HG03469 (cell line): Measurements from ENCODE around the gene GRIA4.
"Not testable (repeated sequence)": the region's sequence is repeated elsewhere in the genome, so short reads cannot be mapped to it uniquely, and the experiment has no call there.

Source experiments
- ATAC-seq: cut with Tn5 transposase; IDR thresholded peaks from one replicate; pipeline ENCODE4 v1.9.1; 2021; ENCODE audit warnings: mild to moderate bottlenecking, moderate library complexity, moderate number of reproducible peaks; ENCODE audit not compliant: unreplicated experiment

Gene GRIA4

DNA sequence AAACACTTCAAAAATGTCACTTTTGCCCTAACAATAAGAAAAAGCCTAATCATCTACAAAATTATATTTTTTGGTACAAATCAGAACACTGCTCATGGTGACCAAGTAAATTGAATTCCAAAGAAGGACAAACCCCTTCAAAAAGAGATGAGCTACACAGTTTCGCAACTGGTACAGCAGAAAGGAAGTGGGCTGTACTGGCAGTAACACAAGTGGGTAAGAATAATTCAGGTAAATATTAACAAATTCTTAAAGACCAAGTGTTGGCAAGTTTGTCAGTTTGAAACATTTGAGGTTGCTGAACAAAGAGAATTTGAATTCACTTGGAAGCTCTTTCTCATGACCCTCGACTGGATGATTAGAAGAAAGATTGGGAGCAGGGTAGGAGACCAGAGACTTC lies 376.7 kb downstream of the GRIA4 start:
- ATAC-seq, result no peak

DNA sequence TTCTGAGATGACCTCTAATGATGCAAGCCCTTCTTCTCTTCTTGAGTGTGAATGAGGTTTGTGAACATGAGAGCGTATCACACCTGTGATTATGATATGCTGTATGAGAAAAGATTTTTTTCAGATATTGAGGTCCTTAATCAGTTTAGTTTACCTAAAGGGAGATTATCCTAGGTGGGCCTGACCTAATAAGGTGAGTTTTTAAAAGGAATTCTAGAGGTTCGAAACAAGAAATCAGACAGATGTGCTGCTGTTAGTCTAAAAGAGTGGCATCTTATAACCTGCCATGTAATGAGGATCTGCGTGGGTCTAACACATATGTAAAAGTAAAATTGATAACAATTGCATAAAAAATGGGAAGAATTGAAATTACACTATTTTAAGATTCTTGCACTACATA lies 378.3 kb downstream of the GRIA4 start:
- ATAC-seq, result no peak

DNA sequence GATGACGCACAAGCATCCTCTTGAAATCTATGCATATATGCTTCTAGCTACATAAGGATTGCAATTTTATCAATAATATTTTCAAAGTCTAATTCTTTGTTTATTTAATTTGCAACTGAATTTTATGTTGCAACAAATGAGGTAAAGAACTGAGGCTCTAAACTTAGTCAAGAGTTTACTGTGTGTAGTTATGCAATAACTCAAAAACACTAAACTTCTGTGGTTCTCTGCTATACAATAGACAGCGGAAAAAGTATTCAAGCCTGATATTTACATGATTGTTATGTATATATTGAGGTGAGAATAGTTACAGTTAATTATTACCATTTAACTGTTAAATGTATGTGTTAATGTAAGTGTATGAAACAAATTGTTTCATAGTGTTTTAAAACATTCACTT lies 379.3 kb downstream of the GRIA4 start:
- ATAC-seq, result no peak

DNA sequence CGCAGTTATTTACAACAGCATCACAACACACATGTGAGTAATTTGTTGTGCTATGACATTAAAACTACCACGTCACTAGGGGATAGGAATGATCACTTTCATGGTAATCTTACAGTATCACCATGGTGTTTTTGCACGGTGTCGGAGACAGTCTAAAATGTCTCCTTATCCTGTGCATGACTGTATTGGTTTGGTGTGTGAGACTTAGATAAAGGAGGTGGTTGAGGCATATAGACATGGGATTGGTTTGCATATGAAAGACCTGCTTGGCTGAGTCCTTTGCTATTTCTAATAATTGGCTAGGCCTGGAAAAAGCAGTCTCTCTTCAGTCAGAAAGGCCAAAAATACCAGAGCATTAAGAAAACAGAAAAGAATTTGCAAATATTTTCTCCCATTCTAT lies 382.0 kb downstream of the GRIA4 start:
- ATAC-seq, result no peak

DNA sequence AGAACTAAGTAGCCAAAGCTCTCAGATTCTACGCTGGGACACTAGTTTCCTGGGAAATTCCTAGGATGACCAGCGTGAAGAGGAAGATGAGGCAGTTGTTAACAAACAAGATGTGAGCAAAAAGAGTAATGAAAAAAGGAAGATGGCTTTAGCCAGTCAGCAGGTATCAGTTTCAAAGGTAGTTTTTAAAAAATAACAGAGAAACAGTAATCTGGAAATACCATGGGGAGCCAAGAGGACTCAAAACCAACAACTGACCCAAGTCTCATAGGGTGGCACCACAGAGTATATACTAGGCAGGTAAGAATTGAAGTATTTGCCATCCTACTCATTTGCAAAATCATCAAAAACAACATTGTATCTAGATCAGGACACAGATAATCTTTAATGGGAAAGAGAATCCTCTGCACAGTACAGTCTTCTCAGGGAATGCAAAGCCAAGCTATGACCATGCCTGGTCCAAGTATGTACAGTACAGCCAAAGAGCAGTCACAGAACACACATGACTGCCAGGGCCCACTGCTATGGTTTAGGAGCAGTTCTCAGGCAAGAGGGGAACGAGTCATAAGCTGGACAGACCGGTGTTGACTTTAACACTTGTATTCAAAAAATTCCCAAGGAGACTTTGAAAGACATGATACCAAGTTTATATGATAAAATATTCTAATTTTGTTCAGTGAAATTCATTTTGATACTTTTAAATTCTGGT lies 391.6 kb downstream of the GRIA4 start:
- ATAC-seq, result no peak

DNA sequence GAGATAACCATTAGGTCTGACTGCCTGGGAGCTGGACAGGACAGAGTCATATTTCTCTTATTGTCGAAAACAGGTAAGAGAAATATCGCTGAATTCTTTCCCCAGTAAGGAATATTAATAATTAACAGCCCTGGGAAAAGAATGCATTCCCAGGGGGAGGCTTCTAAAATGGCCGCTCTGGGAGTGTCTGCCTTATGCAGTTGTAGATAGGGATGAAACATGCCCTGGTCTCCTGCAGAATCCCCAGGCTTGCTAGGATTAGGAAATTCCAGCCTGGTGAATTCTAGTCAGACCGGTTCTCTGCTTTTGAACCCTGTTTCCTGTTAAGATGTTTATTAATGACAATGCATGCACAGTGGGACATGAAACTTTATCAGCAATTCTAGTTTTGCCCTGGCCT lies 393.2 kb downstream of the GRIA4 start:
- ATAC-seq, result not testable (repeated sequence)

DNA sequence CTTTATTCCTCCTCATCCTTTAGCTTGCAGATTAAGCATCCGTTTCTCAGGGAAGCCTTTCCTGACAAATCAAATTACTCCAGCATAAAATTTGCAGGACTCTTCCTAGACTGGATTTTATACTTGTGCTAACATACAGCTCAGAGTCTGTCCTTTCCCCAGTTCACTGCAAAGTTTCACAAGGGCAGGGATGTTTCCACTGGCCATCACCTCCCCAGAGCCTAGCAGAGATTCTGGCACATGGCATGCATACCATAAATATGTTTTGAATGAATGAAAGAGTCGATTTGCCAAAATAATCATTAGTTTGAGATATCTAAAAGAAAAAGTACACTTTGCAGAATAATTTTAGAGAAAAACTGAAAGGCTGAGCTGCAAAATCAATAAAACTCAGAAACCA lies 401.6 kb downstream of the GRIA4 start:
- no peak for ATAC-seq

DNA sequence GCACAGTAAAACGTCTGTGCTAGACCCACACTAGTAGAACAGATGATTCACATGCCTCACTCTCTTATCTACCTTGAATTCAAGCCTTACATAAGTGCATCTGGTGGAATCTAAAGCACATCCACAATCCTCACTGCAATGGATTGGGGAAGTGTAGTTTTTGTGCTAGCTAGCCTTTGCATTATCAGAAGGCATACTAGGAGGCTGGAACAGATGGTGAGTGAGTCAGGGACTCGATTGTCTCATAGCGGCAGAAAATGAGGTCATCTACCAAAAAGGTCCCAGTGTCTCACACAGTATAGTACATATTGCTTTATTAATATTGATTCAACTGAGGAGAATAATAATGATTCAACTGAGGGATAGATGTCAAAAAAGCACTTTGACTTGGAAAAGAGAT lies 402.9 kb downstream of the GRIA4 start:
- no peak for ATAC-seq

DNA sequence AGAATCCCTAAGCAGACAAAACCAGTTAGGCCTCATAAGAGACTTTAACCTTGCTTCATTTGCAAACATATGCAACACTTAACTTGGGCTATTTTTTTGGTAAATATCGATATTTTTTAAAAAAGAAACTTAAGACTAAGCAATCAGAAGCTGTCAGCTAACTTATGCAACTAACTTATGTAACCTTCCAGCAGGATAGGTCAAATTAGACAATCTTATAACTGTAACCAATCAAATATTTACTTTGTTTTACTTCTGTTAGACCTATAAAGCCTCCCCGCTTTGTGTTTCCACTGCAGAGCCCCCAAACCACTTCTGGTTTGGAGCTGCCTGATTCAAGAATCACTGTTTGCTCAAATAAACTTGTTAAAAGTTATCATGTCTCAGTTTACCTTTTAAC lies 404.2 kb downstream of the GRIA4 start:
- ATAC-seq, result no peak

DNA sequence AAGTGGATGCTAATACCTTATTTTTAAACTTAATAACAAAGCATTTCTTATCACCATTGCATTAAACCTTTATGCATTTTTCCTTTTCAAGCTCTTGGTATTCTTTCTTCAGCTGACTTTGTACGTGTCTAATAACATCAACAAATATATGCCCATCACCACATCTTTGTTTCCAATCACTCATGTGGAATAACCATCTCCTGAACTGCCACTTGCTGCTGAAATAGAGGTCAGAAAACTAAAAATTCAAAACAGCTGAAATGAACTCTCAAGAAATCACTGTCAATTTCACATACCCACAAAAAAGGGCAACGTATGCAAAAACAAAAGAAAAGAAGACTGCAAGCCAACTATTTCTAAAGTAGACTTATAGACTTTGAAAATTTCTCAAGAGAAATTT lies 404.7 kb downstream of the GRIA4 start:
- no peak for ATAC-seq

DNA sequence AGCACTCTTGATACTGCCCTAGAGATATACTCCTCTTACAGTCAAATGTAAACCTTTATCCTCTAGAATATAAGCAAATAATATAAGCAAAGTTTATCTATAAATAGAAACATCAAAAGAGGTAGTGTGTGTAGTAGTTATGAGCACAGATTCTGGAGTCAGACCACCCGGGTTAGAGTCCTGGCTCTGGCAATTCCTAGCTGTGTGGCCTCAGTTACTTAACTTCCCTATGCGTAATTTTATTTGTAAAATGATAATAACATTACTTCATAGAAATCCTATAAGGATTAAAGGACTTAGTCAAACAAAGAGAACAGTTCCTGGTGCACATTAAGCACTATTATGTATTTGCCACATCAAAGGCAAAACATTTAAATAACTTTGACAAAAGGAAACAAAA lies 405.2 kb downstream of the GRIA4 start:
- no peak for ATAC-seq

DNA sequence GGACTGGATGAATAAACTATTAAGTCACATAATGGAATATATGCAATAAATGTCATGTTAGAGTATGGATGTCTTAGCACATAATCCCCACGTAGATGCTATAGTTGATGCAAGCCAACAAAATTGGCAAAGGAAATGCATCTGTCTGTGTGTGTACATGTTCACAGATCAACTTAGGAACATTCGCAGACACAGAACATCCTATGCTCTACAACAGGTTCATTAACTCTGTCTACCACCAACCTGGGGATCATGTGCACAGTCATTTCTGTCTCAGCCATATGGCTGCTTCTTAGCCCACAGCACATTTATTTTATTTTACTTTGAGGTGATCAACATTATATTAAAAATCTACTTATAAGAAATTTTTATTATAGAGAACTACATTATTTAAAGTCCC lies 407.2 kb downstream of the GRIA4 start:
- ATAC-seq, result no peak

DNA sequence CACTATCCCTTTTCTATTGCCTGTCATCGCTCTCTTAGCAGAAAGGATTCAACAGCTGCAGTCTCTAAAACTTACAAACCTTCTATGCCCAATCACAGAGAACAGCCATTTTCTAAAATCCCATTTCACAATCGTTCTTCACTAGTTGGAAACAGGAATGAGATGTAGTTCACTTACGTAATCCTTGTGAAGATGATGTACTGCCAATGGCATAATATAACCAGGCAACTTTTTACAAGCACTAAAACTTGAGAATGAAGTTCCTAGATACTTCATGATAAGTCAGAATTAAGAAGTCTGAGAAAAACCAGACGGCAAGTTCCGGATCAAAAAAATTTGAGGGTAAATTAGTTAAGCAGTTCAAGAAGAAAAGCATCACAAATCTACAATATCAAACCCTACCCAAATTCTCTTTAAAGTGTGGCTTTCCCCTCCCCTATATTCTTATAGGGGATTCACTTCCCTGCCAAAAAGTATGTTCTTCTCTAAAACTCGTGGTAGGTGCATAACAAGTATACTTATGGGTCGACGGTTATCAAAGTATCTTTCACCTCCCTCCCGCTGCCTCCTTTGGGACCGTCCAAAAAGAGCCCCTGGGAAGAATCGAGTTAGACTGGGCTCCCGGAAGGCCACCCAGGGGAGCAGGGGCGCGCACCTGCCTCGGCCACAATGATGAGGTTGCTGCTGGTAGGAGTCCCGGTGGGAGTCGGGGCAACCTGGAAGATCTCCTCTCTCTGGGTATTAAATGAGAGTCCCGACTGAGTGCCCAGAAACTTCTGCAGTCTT lies 411.5 kb downstream of the GRIA4 start:
- ATAC-seq, result no peak

DNA sequence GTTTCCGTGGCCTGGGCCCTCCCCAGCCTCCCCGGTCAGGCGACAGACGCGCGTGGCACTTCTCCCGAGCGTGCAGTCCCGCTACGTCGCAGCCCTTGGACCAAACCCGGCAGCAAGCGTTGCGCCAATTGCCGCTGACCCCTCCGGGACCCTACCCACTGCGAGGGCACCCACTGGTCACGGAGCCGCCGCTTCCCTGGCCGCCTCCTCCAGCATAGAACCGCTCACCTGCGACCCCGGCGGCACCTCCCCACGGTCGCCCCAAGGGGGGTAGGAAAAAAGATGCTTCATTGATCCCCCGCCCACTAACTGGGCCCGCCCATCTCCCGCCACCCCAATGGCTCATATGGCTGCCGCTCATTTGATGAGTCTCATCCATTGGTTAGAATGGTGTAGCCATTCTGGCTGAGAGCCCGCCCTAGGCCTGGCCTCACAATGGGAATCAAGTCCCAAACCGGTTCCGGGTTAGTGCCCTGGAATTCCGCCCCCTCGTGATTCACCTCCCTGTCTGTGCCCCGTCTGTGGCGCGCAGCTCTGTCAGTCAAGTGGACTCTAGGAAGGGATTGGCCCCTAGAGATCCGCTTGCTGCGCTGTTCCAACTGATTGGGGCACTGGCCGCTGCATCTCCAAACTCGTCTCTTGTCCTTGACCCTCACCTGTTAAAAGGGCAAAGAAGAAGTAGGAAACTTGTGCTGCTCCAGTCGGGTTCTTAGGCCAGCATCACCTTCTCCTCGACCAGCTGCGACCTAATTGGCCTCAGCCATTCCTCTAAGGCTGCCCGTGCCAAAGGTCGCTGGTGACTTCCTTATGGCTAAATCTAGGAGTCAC lies 412.3 kb downstream of the GRIA4 start, which contains the start of gene MSANTD4:
Gene MSANTD4 (minus strand): TSS at position 274 of the 828 bp plus-strand sequence. CDS start 11,323 bp downstream, outside the sequence.
- peak; percentile 97 for ATAC-seq

DNA sequence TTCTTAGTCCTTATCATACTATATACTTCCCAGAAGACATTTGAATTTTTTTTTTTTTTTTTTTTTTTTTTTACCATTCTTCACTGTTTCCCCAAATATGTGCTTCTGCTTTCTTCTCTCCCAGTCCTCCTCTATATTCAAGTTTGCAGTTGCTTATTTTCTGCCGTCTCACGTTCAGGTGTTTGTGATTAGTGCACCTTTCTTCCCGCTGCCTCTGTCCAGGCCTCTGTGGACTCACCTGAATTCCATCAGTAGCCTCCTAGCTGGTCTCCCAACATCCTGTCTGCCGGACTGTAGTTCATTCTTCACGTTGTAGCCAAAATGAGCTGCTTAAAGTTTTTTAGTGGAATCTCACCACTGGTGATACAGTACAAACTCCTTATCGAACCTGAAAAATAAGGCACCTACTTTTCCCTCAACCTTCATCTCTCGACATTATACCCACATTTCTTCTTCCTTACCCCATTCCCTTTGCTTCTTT lies 413.0 kb downstream of the GRIA4 start:
- ATAC-seq, result no peak

DNA sequence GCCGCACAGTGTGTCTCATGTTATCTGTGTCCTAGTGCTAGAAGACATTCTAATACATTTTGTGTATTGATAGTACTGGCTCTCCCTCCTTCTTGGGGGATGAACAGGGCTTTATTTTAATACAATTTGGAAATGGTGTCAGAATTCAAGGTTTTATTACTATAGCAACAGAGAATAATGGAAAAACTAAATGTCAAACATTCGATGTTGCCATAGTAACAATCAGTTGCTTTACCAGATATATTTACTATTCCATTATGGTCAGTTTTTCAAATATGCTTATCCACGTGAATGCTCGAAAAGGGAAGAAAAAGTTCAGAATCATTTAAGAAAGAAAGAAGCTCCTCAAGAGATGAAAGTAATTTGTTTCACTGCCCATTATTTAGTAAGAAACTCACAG lies 420.7 kb downstream of the GRIA4 start:
- no peak for ATAC-seq

DNA sequence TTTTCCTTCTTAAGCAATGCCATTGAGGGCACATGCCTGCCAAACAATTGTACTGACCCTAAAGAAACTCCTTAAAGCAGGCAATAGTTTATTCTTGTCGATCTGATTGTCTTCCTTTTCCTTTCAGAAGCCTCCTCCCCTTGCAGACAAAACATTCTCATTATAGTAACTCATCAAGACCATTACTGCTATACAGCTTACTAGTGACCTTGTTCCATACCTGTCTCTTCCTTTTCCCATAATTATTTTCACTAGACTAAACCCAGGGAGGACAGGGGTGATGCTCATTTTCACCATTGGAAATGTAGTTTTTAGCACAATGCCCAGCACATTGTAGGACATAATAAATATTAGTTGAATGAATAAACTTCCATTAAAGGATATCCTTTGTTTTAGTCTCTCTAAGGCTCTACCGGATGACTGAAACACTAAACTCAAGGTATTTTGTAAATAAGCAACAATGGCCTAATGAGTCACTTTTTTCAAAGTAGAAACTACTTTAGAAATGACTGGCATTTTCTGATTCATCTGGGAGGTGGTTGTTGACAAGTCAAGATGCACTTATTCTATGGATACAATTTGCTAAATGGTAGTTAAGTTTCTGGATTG lies 421.4 kb downstream of the GRIA4 start:
- no peak for ATAC-seq
